Measurements from ENCODE around the gene CACNG7. TPM values are rescaled to one million over a fixed set of nuclear protein-coding genes. Genes with fewer than 3 reads are reported as not detected.

The CACNG7 gene
- polyA plus RNA-seq, 3 donors = 0.36 to 0.70 (median 0.50) TPM

GRCh38 chr19:53951947-53952346, 42.9 kb downstream of the CACNG7 start:
- DNase-seq = no peak

DNA sequence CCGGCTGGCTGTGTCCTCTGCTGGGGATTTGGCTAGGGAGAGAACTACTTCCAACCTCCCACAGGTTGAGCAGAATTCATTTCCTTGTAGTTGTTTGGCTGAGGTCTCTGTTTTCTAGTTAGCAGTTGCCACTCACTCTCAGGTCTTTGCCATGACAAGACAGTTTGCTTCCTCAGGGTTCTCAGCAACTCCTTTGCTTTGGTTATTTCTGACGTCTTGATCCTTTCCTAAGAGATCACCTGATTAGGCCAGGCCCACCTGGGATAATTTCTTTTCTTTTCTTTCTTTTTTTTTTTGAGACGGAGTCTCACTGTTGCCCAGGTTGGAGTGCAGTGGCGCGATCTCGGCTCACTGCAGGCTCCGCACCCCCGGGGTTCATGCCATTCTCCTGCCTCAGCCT, 44.3 kb downstream of the CACNG7 start:
- no peak for DNase-seq

DNA sequence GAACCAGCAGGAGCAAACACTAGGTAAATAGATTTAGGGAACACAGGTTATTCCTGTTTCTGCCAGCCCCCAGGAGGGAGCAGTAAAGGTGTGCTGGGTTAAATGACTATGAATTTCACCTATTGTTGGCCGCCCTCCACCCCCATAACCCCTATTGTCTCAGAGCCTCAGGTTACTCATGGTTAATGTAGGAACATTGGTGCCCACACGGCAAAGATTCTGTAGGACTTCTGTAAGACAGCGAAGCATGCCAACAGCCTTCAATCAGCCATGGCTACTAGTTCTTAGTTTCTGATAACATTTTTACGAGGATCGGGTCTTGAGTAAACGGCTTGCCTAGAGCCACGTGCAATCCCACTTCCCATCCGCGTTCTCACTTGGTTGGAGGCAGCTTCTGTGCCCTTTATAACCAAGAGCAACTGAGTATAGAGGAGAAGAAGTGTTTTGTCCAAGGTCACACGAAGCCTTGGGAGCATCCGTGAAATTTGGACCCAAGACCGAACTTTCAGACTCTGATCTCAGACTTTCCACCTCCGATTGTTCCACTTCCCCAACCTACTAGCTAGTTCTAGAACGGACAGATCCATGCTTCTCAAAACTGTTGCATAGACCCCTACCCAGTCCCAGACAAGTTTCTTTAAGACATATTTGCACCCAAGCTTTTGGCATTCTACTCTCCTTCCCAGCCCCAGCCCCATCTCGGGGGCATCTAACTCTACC, 48.5 kb downstream of the CACNG7 start:
- DNase-seq = no peak

DNA sequence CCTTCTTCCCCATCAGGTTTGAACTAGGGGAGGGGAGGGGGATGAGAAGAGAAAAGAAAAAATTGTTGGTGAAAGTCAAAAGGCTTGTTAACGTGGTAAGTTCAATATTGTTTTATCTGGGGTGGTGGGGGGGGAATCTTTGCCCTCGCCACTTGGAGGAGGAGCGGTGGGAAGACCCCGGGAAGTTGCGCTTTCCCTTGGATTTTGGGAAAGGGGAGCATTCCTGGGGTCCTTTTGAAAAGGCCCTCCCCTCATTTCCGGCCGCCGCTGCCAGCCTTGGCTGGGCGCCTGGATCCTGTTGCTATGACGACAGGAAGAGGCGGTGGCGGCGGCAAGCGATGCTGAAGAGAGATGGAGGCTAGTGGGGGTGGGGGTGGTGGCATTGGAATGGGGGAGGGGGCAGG, 49.1 kb downstream of the CACNG7 start:
- DNase-seq = no peak

DNA sequence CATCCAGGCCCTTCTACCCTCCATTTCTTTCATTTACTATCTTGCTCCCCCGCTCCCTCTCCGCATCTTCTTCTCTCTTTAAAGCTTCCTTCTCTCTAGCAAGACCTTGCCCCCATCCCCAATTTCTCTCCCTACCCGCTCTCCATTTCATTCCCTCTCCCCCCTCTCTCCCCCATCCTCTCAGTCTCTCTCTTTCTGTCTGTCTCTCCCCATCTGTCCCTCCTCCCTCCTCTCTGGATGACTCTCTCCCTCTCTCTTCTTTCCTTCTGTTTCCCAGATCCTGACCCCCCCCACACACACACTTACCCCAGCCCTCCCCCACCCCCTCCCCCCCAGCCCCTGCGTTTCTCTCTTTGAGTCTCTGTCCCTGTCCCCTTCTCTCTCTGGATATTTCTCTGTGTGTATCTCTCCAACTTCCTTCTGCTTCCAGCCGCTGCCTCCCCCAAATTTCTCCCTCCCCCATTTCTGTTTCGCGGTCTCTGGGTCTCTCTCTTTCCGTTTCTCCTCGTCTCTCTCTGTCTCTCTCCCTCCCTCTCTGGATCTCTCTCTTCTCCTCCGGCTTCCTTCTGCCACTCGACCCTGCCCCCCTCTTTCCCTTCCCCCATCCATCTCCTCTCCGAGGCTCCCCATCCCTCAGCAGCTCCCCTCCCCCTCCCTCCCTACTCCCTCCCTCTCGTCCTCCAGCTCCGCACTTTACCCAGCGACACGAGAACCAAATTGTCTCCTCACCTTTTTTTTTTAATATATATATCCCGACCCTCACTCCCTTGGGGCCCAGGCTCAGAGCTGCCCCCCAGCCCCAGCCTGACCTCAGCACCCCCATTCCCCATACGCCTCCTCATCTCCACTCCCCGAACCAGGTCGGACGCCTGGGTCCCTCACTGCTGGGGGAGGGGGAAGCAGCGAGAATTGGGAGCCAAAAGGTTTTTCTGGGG, 50.0 kb downstream of the CACNG7 start:
- DNase-seq = no peak

DNA sequence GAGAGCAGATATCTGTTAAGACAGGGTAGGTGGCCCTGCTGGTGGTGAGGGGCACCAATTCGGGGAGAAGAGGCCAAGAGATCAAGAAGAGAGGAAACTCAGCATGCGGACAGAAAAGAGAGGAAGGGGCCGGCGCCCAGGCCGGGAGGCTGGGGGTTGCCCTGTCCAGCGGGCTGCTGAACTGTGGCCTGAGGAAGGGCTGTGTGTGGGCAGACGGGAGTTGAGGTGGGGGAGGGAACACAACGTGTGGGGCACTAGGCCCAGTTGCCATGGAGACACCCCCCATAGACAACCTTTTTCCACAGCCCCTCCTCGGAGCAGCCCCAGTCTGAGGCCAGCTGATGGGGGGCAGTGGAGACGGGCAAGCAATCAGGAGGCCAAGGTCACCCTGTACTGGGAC, 51.1 kb downstream of the CACNG7 start:
- DNase-seq = no peak

- DNase-seq = no peak
These were observed 51.8 kb downstream of the CACNG7 start for GRCh38 chr19:53960886-53961285.

DNA sequence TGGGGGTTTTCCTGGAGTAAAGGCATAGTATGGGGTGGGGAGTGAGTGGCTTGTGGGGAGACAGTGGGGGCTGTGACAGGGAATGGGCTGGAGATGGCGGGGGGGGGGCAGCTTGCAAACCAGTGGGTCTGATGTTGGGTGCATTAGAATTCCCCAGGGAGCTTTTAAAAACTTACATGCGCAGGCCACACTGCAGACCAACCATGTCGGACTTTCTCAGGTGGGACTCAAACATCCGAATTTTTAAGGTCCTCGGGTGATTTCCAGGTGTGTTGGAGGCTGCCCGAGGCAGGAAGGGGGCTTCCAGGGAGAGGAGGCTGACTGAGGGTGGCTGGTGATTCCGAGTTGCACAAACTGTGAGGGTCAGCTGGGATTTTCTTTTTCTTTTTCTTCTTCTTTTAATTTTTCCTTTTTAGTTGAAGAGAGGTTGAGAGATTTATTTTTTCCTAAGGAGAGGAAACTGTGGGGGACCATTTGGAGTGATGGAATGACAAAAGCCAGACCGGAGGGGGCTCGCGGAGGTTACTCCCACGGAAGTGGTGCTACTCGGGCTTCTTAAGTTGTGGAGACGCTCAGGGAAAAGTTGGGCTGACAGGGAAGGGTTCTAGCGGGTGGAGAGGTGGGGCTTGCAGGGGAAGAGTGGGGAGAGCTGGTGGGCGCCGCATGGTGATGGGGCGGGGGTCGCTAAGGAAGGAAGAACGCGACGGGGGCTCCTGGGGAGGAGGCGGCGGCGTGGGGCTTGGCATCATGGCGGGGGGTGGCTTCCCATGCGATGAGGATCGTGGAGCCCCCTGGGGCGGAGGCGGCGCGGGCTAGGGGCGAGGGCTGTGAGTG, 52.7 kb downstream of the CACNG7 start:
- no peak for DNase-seq

DNA sequence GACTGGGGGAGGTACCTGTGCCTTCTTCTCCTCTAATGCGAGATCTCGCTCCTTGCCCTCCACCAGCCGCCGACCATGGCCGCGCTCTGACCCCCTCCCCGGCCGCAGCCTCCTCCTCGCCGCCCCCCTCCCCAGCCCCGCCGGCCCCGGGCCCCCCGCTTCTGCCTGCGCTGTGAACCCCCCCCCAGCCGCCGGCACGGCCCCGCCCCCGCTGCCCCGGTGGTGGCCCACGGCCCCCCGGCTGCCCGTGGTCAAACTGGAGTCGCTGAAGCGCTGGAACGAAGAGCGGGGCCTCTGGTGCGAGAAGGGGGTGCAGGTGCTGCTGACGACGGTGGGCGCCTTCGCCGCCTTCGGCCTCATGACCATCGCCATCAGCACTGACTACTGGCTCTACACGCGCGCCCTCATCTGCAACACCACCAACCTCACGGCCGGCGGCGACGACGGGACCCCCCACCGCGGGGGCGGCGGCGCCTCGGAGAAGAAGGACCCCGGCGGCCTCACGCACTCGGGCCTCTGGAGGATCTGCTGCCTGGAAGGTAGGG, 53.9 kb downstream of the CACNG7 start, which contains the start of gene CACNG8:
Gene CACNG8, plus strand, starts transcription at position 51 of the 545 bp plus-strand sequence.
- no peak for DNase-seq

DNA sequence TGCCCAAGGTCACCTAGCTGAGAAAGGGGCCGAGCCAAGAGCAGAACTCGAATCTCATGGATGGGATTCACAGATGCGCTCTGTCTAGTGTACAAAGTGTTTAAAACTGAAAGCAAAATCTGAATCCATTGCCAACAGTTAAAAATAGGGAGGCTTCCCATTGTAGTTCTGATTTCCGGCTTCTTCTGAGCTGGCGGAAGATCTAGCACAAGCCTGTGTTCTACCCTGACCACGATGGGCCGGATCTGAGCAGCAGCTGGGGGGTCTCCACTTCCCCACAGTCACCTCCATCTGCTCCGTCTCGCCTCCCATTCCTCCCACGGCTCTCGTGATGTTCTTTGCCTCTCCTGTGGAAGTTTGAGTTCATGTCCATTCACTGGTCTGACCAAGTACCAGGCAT, 56.0 kb downstream of the CACNG7 start:
- DNase-seq = no peak

- DNase-seq = no peak
These were observed 57.9 kb downstream of the CACNG7 start for GRCh38 chr19:53966931-53967330.

GRCh38 chr19:53969366-53969765, 60.3 kb downstream of the CACNG7 start:
- no peak for DNase-seq

GRCh38 chr19:53971673-53972072, 62.6 kb downstream of the CACNG7 start:
- no peak for DNase-seq

DNA sequence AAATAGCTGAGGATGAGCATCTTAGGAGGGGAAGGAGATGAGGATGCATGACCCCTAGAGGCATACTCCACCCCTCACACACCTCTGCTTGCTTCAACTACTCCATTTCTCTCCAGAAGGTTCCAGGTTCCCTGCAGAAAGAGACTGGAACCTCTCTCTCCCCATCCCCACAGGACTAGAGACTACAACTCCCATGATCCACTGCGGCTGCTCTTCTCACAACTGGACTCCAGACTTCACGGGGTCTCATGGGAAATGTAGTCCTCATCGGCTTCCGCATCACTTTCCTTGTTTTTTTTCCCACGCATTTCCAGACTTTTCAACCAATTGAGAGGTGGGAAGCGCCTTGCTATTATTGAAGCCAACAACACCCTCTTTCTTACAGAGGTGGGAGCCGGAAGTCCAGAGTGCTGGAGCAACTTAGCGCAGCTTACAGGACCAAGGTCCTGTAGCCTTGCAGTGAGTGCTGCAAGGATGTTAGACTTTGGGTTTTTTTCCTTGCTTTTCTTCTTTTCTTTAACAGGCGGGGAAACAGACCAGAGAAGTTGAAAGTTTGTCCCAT, 68.4 kb downstream of the CACNG7 start:
- peak; percentile 84 for DNase-seq

GRCh38 chr19:53977991-53978731, 69.1 kb downstream of the CACNG7 start:
- DNase-seq = peak; percentile 48

DNA sequence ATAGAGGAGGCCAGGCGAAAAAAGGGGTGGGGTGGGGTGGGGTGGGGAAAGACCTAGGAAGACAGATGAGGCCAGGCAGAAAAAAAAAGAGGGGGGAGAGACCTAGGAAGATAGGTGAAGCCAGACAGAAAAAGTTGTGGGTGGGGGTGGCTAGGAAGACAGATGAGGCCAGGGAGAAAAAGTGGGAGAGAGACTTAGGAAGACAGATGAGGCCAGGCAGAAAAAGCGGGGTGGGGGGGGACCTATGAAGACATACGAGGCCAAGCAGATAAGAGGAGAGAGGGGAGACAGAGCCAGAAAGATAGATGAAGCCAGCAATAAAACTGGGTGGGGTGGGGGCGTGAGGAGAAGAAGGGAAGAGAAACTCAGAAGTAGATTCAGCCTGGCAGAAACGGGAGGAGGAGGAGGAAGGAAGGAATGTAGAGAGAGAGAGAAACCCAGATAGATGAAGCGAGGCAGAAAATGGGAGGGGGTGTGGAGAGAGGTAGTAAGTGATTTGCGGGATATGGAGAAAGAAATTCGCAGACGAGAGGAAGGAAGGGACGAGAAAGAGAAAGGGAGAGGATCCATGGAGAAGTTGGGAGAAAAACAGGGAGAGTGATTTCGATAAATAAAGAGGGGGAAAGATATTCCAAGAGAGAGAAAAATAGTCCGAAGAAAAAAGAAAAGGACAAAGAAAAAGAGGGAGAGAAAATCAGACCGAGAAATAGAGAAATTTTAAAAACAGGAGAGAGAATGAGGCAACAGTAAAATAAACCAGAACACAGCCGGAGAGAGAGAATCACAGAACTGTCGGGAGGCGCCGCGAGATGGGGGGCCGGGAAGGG, 70.1 kb downstream of the CACNG7 start:
- no peak for DNase-seq

DNA sequence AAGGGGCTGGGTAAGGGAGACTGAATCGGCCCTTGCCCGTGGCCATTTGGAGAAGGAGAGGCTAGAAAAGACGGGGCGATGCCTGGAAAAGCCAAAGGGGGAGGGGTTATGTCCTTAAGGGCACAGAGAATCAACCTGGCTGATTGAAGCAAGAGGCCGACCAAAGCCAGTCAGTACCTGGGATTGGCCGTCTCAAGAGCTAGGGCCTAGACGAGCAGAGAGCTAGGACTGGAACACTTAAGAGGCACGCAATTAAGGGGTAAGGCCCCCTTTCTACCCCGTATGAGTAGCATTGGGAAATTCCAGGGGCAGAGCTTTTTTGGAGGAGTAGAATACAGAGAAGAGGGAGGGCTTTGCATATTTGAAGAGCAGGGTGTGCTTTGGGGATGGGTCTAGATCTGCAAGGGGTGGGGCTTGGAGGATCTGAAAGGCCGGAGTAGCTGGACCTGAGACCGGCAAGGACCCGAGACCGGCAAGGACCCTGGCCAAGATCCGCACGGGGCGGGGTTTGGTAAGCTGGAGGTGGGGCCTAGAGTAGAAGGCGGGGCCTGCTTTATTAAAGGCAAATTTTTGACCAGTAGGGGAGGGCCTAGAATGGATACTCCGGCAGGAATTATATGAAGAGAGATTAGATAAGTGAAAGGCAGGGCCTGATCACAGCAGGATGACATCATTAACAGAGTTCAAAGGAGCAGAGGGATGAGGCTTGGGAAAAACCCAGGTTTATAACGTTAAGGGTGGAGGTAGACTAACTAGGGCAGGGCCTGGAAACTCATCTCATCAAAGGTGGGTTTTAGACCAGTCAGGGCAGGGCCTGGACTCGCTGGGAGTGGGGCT, 71.7 kb downstream of the CACNG7 start:
- no peak for DNase-seq

DNA sequence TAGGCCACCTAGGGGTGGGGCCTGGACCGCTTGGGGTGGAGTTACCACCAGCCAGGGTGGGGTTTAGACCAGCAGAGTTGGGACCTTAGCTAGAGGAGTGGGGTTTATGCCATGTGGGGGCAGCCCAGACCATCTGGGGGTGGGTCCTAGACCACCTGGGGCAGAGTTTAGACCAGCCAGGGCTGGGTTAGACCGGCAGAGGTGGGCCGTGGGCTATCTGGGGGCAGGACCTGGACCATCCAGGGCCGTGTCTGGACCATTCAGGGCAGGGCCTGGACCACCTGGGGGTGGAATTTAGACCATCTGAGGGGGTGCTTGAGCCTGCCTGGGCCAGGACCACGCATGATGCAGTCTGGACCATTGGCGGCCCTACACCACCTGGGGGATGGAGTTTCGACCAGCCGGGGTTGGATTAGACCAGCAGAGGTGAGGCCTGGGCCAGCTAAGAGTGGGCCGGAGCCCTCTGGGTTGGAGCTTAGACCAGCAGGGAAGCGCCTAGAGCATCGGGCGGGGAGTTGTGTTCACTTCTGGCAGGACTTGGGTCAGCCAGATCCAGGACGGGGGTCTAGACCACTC, 72.4 kb downstream of the CACNG7 start:
- DNase-seq = no peak
